HL-60 (cell line): ENCODE data around the gene DKK1.

Source experiments
- DNase-seq, 2 experiments: peaks; one replicate each; pipeline ENCODE4 v3.0.0-alpha.2; 2010 to 2020; ENCODE audit warnings: low read depth in 1 of 2, low spot score in 1 of 2
- H3K27ac ChIP-seq: fragments of 250-450 bp; sonication (Bioruptor Pico); replicated peaks from 2 replicates; pipeline ENCODE4 v1.5.1; 2020; ENCODE audit warnings: mild to moderate bottlenecking, moderate library complexity
- H3K27me3 ChIP-seq: fragments of 250-450 bp; sonication (Bioruptor Pico); 2 replicates; pipeline ENCODE4 v1.5.1; 2021; ENCODE audit warnings: mild to moderate bottlenecking, moderate library complexity; ENCODE audit not compliant: insufficient read depth, poor library complexity, severe bottlenecking
- H3K4me3 ChIP-seq: replicated peaks from 2 replicates; pipeline ENCODE4 v1.5.1; 2011; ENCODE audit warnings: mild to moderate bottlenecking, control low read depth, low read length; ENCODE audit not compliant: insufficient read depth
- CTCF ChIP-seq: IDR thresholded peaks from one replicate; pipeline ENCODE4 v1.5.1; 2011; ENCODE audit warnings: low read length, control low read depth, inconsistent platforms; ENCODE audit not compliant: insufficient read depth
- GABPA ChIP-seq: IDR thresholded peaks from 2 replicates; pipeline ENCODE4 v1.6.1; 2012; ENCODE audit warnings: low read depth
- POLR2AphosphoS5 ChIP-seq: IDR thresholded peaks from 2 replicates; pipeline ENCODE4 v1.6.1; 2012; ENCODE audit warnings: low read depth
- REST ChIP-seq: IDR thresholded peaks from 2 replicates; pipeline ENCODE4 v1.6.1; 2012; ENCODE audit warnings: low read depth; ENCODE audit not compliant: insufficient replicate concordance
- SPI1 ChIP-seq: IDR thresholded peaks from 2 replicates; pipeline ENCODE4 v1.6.1; 2012; ENCODE audit warnings: low read depth, mild to moderate bottlenecking, borderline replicate concordance

Gene DKK1

GRCh38 chr10:52313256-52313932, 687 bp upstream of the DKK1 start:
- no peak for DNase-seq
- Histone ChIP-seq H3K27ac (no peak overlapping the region), H3K4me3 (no peak overlapping the region), H3K27me3 (peaks cover 19% of the 10 kb centered on the region)
- TF ChIP-seq CTCF (no peak), SPI1 (peak; percentile 48; the same call in 1 of the 2 replicates), GABPA (no peak), REST (no peak), POLR2AphosphoS5 (no peak)

DNA sequence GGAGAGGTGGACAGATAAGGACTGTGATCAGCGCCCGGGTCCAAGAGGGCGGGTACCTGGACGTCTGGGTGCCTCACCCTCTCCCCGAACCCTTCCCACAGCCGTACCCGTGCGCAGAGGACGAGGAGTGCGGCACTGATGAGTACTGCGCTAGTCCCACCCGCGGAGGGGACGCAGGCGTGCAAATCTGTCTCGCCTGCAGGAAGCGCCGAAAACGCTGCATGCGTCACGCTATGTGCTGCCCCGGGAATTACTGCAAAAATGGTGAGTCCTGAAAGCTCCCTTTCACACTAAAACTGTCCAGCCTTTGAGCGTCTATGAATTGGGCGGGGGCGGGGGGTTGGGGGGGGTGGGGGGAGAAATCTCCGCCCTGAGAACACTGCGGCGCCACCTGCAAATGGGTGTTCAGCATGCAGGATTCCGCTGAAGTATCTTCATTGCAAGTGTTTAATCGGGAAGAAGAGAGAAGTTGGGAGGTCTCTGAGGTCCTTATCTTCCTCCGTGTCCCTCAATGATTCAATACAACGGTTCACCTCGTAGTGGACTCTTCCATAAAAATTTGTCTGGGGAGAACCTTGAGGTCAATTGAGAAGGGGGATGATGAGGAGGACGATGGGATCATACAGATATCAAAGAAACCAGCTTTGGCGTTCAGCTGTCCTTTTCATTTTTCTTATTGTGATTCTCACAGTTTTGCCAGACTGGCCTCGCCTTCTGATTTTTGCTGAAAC, 906 bp downstream of the DKK1 start:
- DNase-seq, result no peak

More for the DNA sequence above, 906 bp downstream of the DKK1 start:
- TF ChIP-seq GABPA, result no peak
- no peak for TF ChIP-seq SPI1
- no peak for TF ChIP-seq REST
- no peak for TF ChIP-seq CTCF
- TF ChIP-seq POLR2AphosphoS5, result no peak
- H3K27me3 ChIP-seq, result peaks cover 15% of the 10 kb centered on the region
- no peak overlapping the region for H3K27ac ChIP-seq
- H3K4me3 ChIP-seq, result no peak overlapping the region
